ENCODE data around the gene STUM. TPM values are rescaled to one million over a fixed set of nuclear protein-coding genes. Genes with fewer than 3 reads are reported as not detected.

Gene STUM
- total RNA-seq, 1 donor from 2014 or later: 3.0 TPM

- Histone ChIP-seq H3K27me3 (no peaks in the 10 kb centered on the region), H3K36me3 (no peaks in the 10 kb centered on the region), H3K9me3 (no peaks in the 10 kb centered on the region), H3K27ac (no peak overlapping the region), H3K4me3 (no peak overlapping the region), H3K4me1 (no peaks in the 10 kb centered on the region)
- TF ChIP-seq CTCF (IDR thresholded peaks at IDR 0.05): no peak
- intact Hi-C loops (cut with DNase I): no loop called here
- no peak for DNase-seq (ENCODE audit: low spot score in 2 of 2)
Measured at GRCh38 chr1:226581650-226582330, 33.2 kb downstream of the STUM start.

- intact Hi-C loops (cut with DNase I): no loop called here
- no peak overlapping the region for H3K27ac ChIP-seq
- no peaks in the 10 kb centered on the region for H3K9me3 ChIP-seq
Measured at GRCh38 chr1:226582966-226583365, 34.4 kb downstream of the STUM start.

GRCh38 chr1:226584164-226584563 is 35.6 kb downstream of the STUM start:
- intact Hi-C loops (cut with DNase I): no loop called here
- Histone ChIP-seq H3K27ac (no peak overlapping the region), H3K9me3 (no peaks in the 10 kb centered on the region), H3K4me1 (no peaks in the 10 kb centered on the region), H3K36me3 (no peaks in the 10 kb centered on the region), H3K4me3 (no peak overlapping the region), H3K27me3 (no peaks in the 10 kb centered on the region)
- no peak for DNase-seq (ENCODE audit: low spot score in 2 of 2)
- no peak for TF ChIP-seq CTCF (IDR thresholded peaks at IDR 0.05)

More at GRCh38 chr1:226582966-226583365, 34.4 kb downstream of the STUM start:
- no peak overlapping the region for H3K4me3 ChIP-seq
- no peak for TF ChIP-seq CTCF (IDR thresholded peaks at IDR 0.05)
- H3K36me3 ChIP-seq: no peaks in the 10 kb centered on the region
- no peak for DNase-seq (ENCODE audit: low spot score in 2 of 2)
- no peaks in the 10 kb centered on the region for H3K4me1 ChIP-seq
- no peaks in the 10 kb centered on the region for H3K27me3 ChIP-seq

- no peak for TF ChIP-seq CTCF (IDR thresholded peaks at IDR 0.05)
- H3K36me3 ChIP-seq: no peaks in the 10 kb centered on the region
- no peak overlapping the region for H3K4me3 ChIP-seq
- no peaks in the 10 kb centered on the region for H3K4me1 ChIP-seq
- intact Hi-C loops (cut with DNase I): no loop called here
- no peak overlapping the region for H3K27ac ChIP-seq
- no peaks in the 10 kb centered on the region for H3K27me3 ChIP-seq
- no peak for DNase-seq (ENCODE audit: low spot score in 2 of 2)
- no peaks in the 10 kb centered on the region for H3K9me3 ChIP-seq
Measured at GRCh38 chr1:226586116-226586515, 37.6 kb downstream of the STUM start.

GRCh38 chr1:226586650-226587422 is 38.3 kb downstream of the STUM start:
- no peak overlapping the region for H3K27ac ChIP-seq

More at GRCh38 chr1:226586650-226587422, 38.3 kb downstream of the STUM start:
- DNase-seq (ENCODE audit: low spot score in 2 of 2): no peak
- H3K9me3 ChIP-seq: no peaks in the 10 kb centered on the region
- no peaks in the 10 kb centered on the region for H3K36me3 ChIP-seq
- no peaks in the 10 kb centered on the region for H3K4me1 ChIP-seq
- no peak for TF ChIP-seq CTCF (IDR thresholded peaks at IDR 0.05)
- no peak overlapping the region for H3K4me3 ChIP-seq
- intact Hi-C loops (cut with DNase I): no loop called here
- no peaks in the 10 kb centered on the region for H3K27me3 ChIP-seq
